Measurements from ENCODE around the gene FAM107A. TPM values are rescaled to one million over a fixed set of nuclear protein-coding genes. Genes with fewer than 3 reads are reported as not detected.
A peak's percentile ranks its signal among the peaks of the same experiment; 100 is the strongest.

The FAM107A gene
- total RNA-seq, 1 donor from 2014 or later, result 2.3 TPM

GRCh38 chr3:58544541-58544940 is 32.6 kb downstream of the FAM107A start:
- peaks cover 6% of the 10 kb centered on the region for H3K36me3 Mint-ChIP-seq (ENCODE audit: low read depth)
- H3K9me3 Mint-ChIP-seq, result peaks cover 11% of the 10 kb centered on the region
- no peak overlapping the region for H3K27ac Mint-ChIP-seq (ENCODE audit: unreplicated experiment)
- no peaks in the 10 kb centered on the region for H3K27me3 Mint-ChIP-seq (ENCODE audit: low read depth)
- no peak for DNase-seq (ENCODE audit: low read depth, low spot score)
- H3K4me1 Mint-ChIP-seq, result peaks cover 3% of the 10 kb centered on the region
- TF ChIP-seq CTCF (conservative IDR thresholded peaks at IDR 0.05), result no peak
- H3K4me3 Mint-ChIP-seq, result no peak overlapping the region

GRCh38 chr3:58540176-58540858 is 36.9 kb downstream of the FAM107A start:
- H3K36me3 Mint-ChIP-seq (ENCODE audit: low read depth), result no peaks in the 10 kb centered on the region
- DNase-seq (ENCODE audit: low read depth, low spot score), result no peak
- TF ChIP-seq CTCF (conservative IDR thresholded peaks at IDR 0.05), result no peak
- H3K4me1 Mint-ChIP-seq, result peaks cover 18% of the 10 kb centered on the region
- no peak overlapping the region for H3K4me3 Mint-ChIP-seq
- no peaks in the 10 kb centered on the region for H3K27me3 Mint-ChIP-seq (ENCODE audit: low read depth)
- H3K9me3 Mint-ChIP-seq, result peaks cover 2% of the 10 kb centered on the region
- no peak overlapping the region for H3K27ac Mint-ChIP-seq (ENCODE audit: unreplicated experiment)

- Mint-ChIP-seq H3K4me3 (no peak overlapping the region), H3K36me3 (ENCODE audit: low read depth) (no peaks in the 10 kb centered on the region), H3K4me1 (peaks cover 18% of the 10 kb centered on the region), H3K27ac (ENCODE audit: unreplicated experiment) (peak overlapping the region; percentile 36), H3K9me3 (no peaks in the 10 kb centered on the region), H3K27me3 (ENCODE audit: low read depth) (no peaks in the 10 kb centered on the region)
- DNase-seq (ENCODE audit: low read depth, low spot score), result no peak
- TF ChIP-seq CTCF (conservative IDR thresholded peaks at IDR 0.05), result no peak
These were observed 37.6 kb downstream of the FAM107A start for GRCh38 chr3:58539626-58540025.

- Mint-ChIP-seq H3K4me3 (no peak overlapping the region), H3K27ac (ENCODE audit: unreplicated experiment) (peak overlapping the region; percentile 59), H3K4me1 (peaks cover 23% of the 10 kb centered on the region), H3K27me3 (ENCODE audit: low read depth) (no peaks in the 10 kb centered on the region), H3K36me3 (ENCODE audit: low read depth) (no peaks in the 10 kb centered on the region), H3K9me3 (no peaks in the 10 kb centered on the region)
- TF ChIP-seq CTCF (conservative IDR thresholded peaks at IDR 0.05), result no peak
- DNase-seq (ENCODE audit: low read depth, low spot score), result no peak
These were observed 39.5 kb downstream of the FAM107A start for GRCh38 chr3:58537412-58538301.

- Mint-ChIP-seq H3K27ac (ENCODE audit: unreplicated experiment) (peak within 1 kb of the TSS; percentile 73), H3K9me3 (no peaks in the 10 kb centered on the region), H3K36me3 (ENCODE audit: low read depth) (no peaks in the 10 kb centered on the region), H3K4me3 (no peak within 1 kb of the TSS), H3K4me1 (peaks cover 25% of the 10 kb centered on the region), H3K27me3 (ENCODE audit: low read depth) (no peaks in the 10 kb centered on the region)
- no peak for TF ChIP-seq CTCF (conservative IDR thresholded peaks at IDR 0.05)
- DNase-seq (ENCODE audit: low read depth, low spot score), result no peak
These were observed 40.4 kb downstream of the FAM107A start, which contains the start of gene ACOX2 for GRCh38 chr3:58536501-58537411. ACOX2 (minus strand) TSS chr3:58537190; CDS start chr3:58535106, 2,084 bp downstream.

All from neural crest cell (in vitro differentiated cells).